Right atrium auricular region (tissue), 2 donors: ENCODE results near the gene SLC7A4. TPM values are rescaled to one million over a fixed set of nuclear protein-coding genes. Genes with fewer than 3 reads are reported as not detected.

Experiments
- DNase-seq: peaks from one replicate; pipeline ENCODE4 v3.0.0-alpha.2; 2019; ENCODE audit warnings: low spot score
- H3K27ac ChIP-seq, 2 donors: fragments of 200-600 bp; sonication (generic); 1 replicate in 1 of 2; 2 replicates in 1 of 2; pipeline ENCODE4 v1.5.1; 2016 to 2019
- H3K27me3 ChIP-seq, 2 donors: fragments of 200-600 bp; sonication (generic); one replicate each; pipeline versions ENCODE4 v1.5.1 to v1.6.0; 2017 to 2019
- H3K36me3 ChIP-seq: fragments of 200-600 bp; sonication (generic); one replicate; pipeline ENCODE4 v1.5.1; 2016
- H3K4me1 ChIP-seq, 2 donors: fragments of 200-600 bp; sonication (generic); one replicate each; pipeline versions ENCODE4 v1.5.1 to v1.6.0; 2017 to 2019
- H3K4me3 ChIP-seq, 2 donors: fragments of 200-600 bp; sonication (generic); 1 replicate in 1 of 2; 2 replicates in 1 of 2; pipeline ENCODE4 v1.5.1; 2017 to 2019; ENCODE audit warnings: mild to moderate bottlenecking in 1 of 2, moderate library complexity in 1 of 2
- H3K9me3 ChIP-seq, 2 donors: fragments of 200-600 bp; sonication (generic); one replicate each; pipeline ENCODE4 v1.5.1; 2019
- total RNA-seq, 2 donors: library from RNA; depleted of rRNA; stranded (reverse); fragments of >200 nt; gene quantifications; one replicate each; pipeline ENCODE4 v1.1.0, GENCODE V29; 2016
- TF ChIP-seq, protein P1 (sequence below), 2 donors: fragments of 200-600 bp; sonication (generic); IDR thresholded peaks; one replicate each; pipeline ENCODE4 v1.5.1; 2019; ENCODE audit warnings: antibody characterized with exemption in 2 of 2

SLC7A4 gene
- total RNA-seq, 2 donors from 2014 or later = 1.9 to 5.0 TPM

- TF ChIP-seq, protein P1, sequence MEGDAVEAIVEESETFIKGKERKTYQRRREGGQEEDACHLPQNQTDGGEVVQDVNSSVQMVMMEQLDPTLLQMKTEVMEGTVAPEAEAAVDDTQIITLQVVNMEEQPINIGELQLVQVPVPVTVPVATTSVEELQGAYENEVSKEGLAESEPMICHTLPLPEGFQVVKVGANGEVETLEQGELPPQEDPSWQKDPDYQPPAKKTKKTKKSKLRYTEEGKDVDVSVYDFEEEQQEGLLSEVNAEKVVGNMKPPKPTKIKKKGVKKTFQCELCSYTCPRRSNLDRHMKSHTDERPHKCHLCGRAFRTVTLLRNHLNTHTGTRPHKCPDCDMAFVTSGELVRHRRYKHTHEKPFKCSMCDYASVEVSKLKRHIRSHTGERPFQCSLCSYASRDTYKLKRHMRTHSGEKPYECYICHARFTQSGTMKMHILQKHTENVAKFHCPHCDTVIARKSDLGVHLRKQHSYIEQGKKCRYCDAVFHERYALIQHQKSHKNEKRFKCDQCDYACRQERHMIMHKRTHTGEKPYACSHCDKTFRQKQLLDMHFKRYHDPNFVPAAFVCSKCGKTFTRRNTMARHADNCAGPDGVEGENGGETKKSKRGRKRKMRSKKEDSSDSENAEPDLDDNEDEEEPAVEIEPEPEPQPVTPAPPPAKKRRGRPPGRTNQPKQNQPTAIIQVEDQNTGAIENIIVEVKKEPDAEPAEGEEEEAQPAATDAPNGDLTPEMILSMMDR (IDR thresholded peaks at IDR 0.05) = no peak
- Histone ChIP-seq H3K27me3 (peaks cover 2 to 5% of the 10 kb centered on the region in 2 donors), H3K27ac (no peak overlapping the region), H3K4me1 (peaks cover 0 to 21% of the 10 kb centered on the region in 2 donors), H3K9me3 (no peaks in the 10 kb centered on the region), H3K4me3 (no peak overlapping the region), H3K36me3 (no peaks in the 10 kb centered on the region)
- no peak for DNase-seq
These were observed 3.8 kb downstream of the SLC7A4 start for GRCh38 chr22:21028277-21029251.

- H3K27me3 ChIP-seq = peaks cover 2% of the 10 kb centered on the region in 2 donors
- TF ChIP-seq, protein P1 (IDR thresholded peaks at IDR 0.05) = no peak
- H3K36me3 ChIP-seq = no peaks in the 10 kb centered on the region
- H3K4me1 ChIP-seq = peaks cover 0 to 13% of the 10 kb centered on the region in 2 donors
- H3K27ac ChIP-seq = no peak overlapping the region
- no peak for DNase-seq
- H3K9me3 ChIP-seq = no peaks in the 10 kb centered on the region
- H3K4me3 ChIP-seq = no peak overlapping the region
These were observed 5.3 kb downstream of the SLC7A4 start for GRCh38 chr22:21026783-21027692.

GRCh38 chr22:21025763-21026755, 6.3 kb downstream of the SLC7A4 start:
- no peaks in the 10 kb centered on the region for H3K36me3 ChIP-seq
- no peak for DNase-seq
- TF ChIP-seq, protein P1 (IDR thresholded peaks at IDR 0.05) = no peak
- H3K4me1 ChIP-seq = peaks cover 0 to 7% of the 10 kb centered on the region in 2 donors
- H3K27me3 ChIP-seq = no peaks in the 10 kb centered on the region
- H3K27ac ChIP-seq = no peak overlapping the region
- H3K9me3 ChIP-seq = no peaks in the 10 kb centered on the region
- H3K4me3 ChIP-seq = no peak overlapping the region

DNA sequence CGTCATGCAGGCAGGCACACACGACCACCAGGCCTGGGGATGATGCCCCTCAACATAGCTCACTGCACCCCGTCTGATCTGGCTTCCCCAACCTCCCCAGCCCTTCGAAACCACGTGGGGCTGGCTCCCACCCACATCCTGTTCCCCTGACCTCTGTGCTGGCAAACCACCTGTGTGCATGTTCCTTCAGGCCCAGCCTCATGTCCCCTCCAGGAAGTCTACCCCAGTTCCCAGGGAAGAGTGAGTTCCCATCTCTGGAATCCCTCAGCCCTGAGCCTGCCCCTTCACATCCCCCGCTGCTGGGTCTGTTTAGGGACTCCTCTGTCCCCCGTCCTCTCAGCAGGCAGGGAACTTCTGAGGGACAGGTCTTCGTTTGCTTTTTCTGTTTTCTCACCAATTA, 7.1 kb downstream of the SLC7A4 start:
- H3K27ac ChIP-seq = no peak overlapping the region
- H3K27me3 ChIP-seq = no peaks in the 10 kb centered on the region
- no peaks in the 10 kb centered on the region for H3K36me3 ChIP-seq
- no peaks in the 10 kb centered on the region for H3K9me3 ChIP-seq
- no peak for DNase-seq
- no peak overlapping the region for H3K4me3 ChIP-seq
- H3K4me1 ChIP-seq = peaks cover 0 to 7% of the 10 kb centered on the region in 2 donors
- TF ChIP-seq, protein P1 (IDR thresholded peaks at IDR 0.05) = no peak
